ENCODE results near the gene SNPH. TPM values are rescaled to one million over a fixed set of nuclear protein-coding genes. Genes with fewer than 3 reads are reported as not detected.

The SNPH gene
- polyA plus RNA-seq, 2 of the 4 experiments (the other 2 are of a cell fraction), result 1.1 to 5.2 TPM

GRCh38 chr20:1353956-1354355 lies 87.9 kb downstream of the SNPH start:
- ChIA-PET POLR2A (no interaction called here), CTCF (interaction anchor here (1.1 kb wide), 1 partner anchor 108 kb away, joined by 3 read pairs; no protein-coding TSS in a partner anchor)
- no peak overlapping the region for H3K27ac ChIP-seq
- no peak overlapping the region for H3K4me3 ChIP-seq
- FAIRE-seq, result no peak
- H3K4me1 ChIP-seq, result no peaks in the 10 kb centered on the region
- DNase-seq (ENCODE audit: low read depth in 1 of 2, low spot score in 1 of 2), result no peak
- H3K9me3 ChIP-seq, result peaks cover 7% of the 10 kb centered on the region; the same call in 2 of the 3 replicates
- TF ChIP-seq CEBPB (IDR thresholded peaks at IDR 0.05) (no peak), SREBF2 (IDR thresholded peaks at IDR 0.05) (no peak)
- H3K4me2 ChIP-seq, result no peak overlapping the region
- no peak for ATAC-seq

- no peak for ATAC-seq
- FAIRE-seq, result no peak
- ChIA-PET CTCF (interaction anchor here (0.6 to 1.0 kb wide), 3 partner anchors 8 to 485 kb away, joined by 3 read pairs; no protein-coding TSS in a partner anchor), POLR2A (no interaction called here)
- no peak for DNase-seq (ENCODE audit: low read depth in 1 of 2, low spot score in 1 of 2)
- Histone ChIP-seq H3K9me3 (no peaks in the 10 kb centered on the region), H3K4me1 (no peaks in the 10 kb centered on the region), H3K27ac (no peak overlapping the region), H3K4me3 (no peak overlapping the region), H3K4me2 (no peak overlapping the region)
- WGBS (ENCODE audit: missing lambda C conversion rate), result 82% methylated on average over 9 of the region's 9 CpGs
- TF ChIP-seq TP53 (CRISPR knock-in tag; IDR thresholded peaks at IDR 0.05) (no peak), ELK1 (IDR thresholded peaks at IDR 0.05; ENCODE audit: low read depth, low read length) (no peak), REST (IDR thresholded peaks at IDR 0.05) (no peak), HES2 (IDR thresholded peaks at IDR 0.05) (no peak), EP300 (IDR thresholded peaks at IDR 0.05) (no peak), CEBPB (IDR thresholded peaks at IDR 0.05) (no peak), HDAC2 (IDR thresholded peaks at IDR 0.05) (no peak), MAX (IDR thresholded peaks at IDR 0.05) (no peak), PHF8 (IDR thresholded peaks at IDR 0.05; ENCODE audit: borderline replicate concordance, low read depth) (no peak), ZSCAN20 (CRISPR knock-in tag; IDR thresholded peaks at IDR 0.05) (no peak), CHD4 (IDR thresholded peaks at IDR 0.05; ENCODE audit: borderline replicate concordance) (no peak), RAD21 (conservative IDR thresholded peaks at IDR 0.05 in 1 of 2, IDR thresholded peaks at IDR 0.05 in 1 of 2) (no peak), NR3C1 (IDR thresholded peaks at IDR 0.05) (no peak), EHF (CRISPR knock-in tag; IDR thresholded peaks at IDR 0.05) (no peak), ATOH8 (CRISPR knock-in tag; IDR thresholded peaks at IDR 0.05; ENCODE audit: low read depth) (no peak), GATA3 (IDR thresholded peaks at IDR 0.05; ENCODE audit: borderline replicate concordance) (no peak), HOXB5 (CRISPR knock-in tag; IDR thresholded peaks at IDR 0.05) (no peak)
These were observed 92.0 kb downstream of the SNPH start for GRCh38 chr20:1357921-1358671.

Other genes with a start within 250 kb of the SNPH start
- gene PSMF1, start 147.7 kb upstream of the SNPH start, polyA plus RNA-seq (2011; rRNA removed), result 157 and 168 TPM in 2 replicates
- 123 to 145 TPM (median 134 TPM) in 3 replicates for gene PSMF1, start 147.7 kb upstream of the SNPH start, polyA plus RNA-seq (2017; fragmentation: RNase III; extraction: RNeasy Plus Mini Kit Qiagen cat#74134 plus additional on column Dnase treatment)
- gene TMEM74B, start 81.3 kb upstream of the SNPH start, polyA plus RNA-seq (2011; rRNA removed), result 2.9 and 3.3 TPM in 2 replicates
- 2.8 to 3.7 TPM (median 3.4 TPM) in 3 replicates for gene TMEM74B, start 81.3 kb upstream of the SNPH start, polyA plus RNA-seq (2017; fragmentation: RNase III; extraction: RNeasy Plus Mini Kit Qiagen cat#74134 plus additional on column Dnase treatment)
- gene C20orf202, start 62.8 kb upstream of the SNPH start, polyA plus RNA-seq (2011; rRNA removed), result 0.12 and 0.32 TPM in 2 replicates
- gene C20orf202, start 62.8 kb upstream of the SNPH start, polyA plus RNA-seq (2017; fragmentation: RNase III; extraction: RNeasy Plus Mini Kit Qiagen cat#74134 plus additional on column Dnase treatment), result 0.09 TPM in 1 of 3 replicates, not detected in the others
- gene RAD21L1, start 40.2 kb upstream of the SNPH start, polyA plus RNA-seq (2011; rRNA removed), result not detected in 2 replicates
- not detected in 3 replicates for gene RAD21L1, start 40.2 kb upstream of the SNPH start, polyA plus RNA-seq (2017; fragmentation: RNase III; extraction: RNeasy Plus Mini Kit Qiagen cat#74134 plus additional on column Dnase treatment)
- gene SDCBP2, start 62.8 kb downstream of the SNPH start, polyA plus RNA-seq (2011; rRNA removed), result 0.53 and 0.58 TPM in 2 replicates
- gene SDCBP2, start 62.8 kb downstream of the SNPH start, polyA plus RNA-seq (2017; fragmentation: RNase III; extraction: RNeasy Plus Mini Kit Qiagen cat#74134 plus additional on column Dnase treatment), result 0.35 to 0.51 TPM (median 0.39 TPM) in 3 replicates
- 535 and 848 TPM in 2 replicates for gene FKBP1A, start 126.8 kb downstream of the SNPH start, polyA plus RNA-seq (2011; rRNA removed)
- gene FKBP1A, start 126.8 kb downstream of the SNPH start, polyA plus RNA-seq (2017; fragmentation: RNase III; extraction: RNeasy Plus Mini Kit Qiagen cat#74134 plus additional on column Dnase treatment), result 375 to 385 TPM (median 377 TPM) in 3 replicates
- 53.2 and 56.6 TPM in 2 replicates for gene NSFL1C, start 200.6 kb downstream of the SNPH start, polyA plus RNA-seq (2011; rRNA removed)
- gene NSFL1C, start 200.6 kb downstream of the SNPH start, polyA plus RNA-seq (2017; fragmentation: RNase III; extraction: RNeasy Plus Mini Kit Qiagen cat#74134 plus additional on column Dnase treatment), result 117 to 136 TPM (median 125 TPM) in 3 replicates
- not detected in 2 replicates for gene SIRPB2, start 225.1 kb downstream of the SNPH start, polyA plus RNA-seq (2011; rRNA removed)
- not detected in 3 replicates for gene SIRPB2, start 225.1 kb downstream of the SNPH start, polyA plus RNA-seq (2017; fragmentation: RNase III; extraction: RNeasy Plus Mini Kit Qiagen cat#74134 plus additional on column Dnase treatment)